H7 (cell line): ENCODE measurements around the gene C7orf25. TPM values are rescaled to one million over a fixed set of nuclear protein-coding genes. Genes with fewer than 3 reads are reported as not detected.

ENCODE experiments used
- DNase-seq: peaks from one replicate; pipeline ENCODE4 v3.0.0; 2012
- H3K27me3 ChIP-seq: 2 replicates; pipeline ENCODE4 v1.6.0; 2011; ENCODE audit warnings: mild to moderate bottlenecking, low read length; ENCODE audit not compliant: control insufficient read depth, insufficient read depth
- H3K36me3 ChIP-seq: replicated peaks from 2 replicates; pipeline ENCODE4 v1.5.1; 2011; ENCODE audit warnings: low read length; ENCODE audit not compliant: control insufficient read depth, insufficient read depth
- H3K4me3 ChIP-seq: 2 replicates; pipeline ENCODE4 v1.5.1; 2011; ENCODE audit warnings: low read depth, mild to moderate bottlenecking, control low read depth, low read length, moderate library complexity; ENCODE audit not compliant: insufficient read depth
- total RNA-seq: library from RNA; depleted of rRNA; stranded (reverse); fragments of >200 nt; shearing (Covaris generic); gene quantifications from 2 replicates; pipeline ENCODE4 v1.2.3, GENCODE V29; 2014; rRNA removed

Gene C7orf25
- total RNA-seq = 3.0 and 5.4 TPM in 2 replicates

DNA sequence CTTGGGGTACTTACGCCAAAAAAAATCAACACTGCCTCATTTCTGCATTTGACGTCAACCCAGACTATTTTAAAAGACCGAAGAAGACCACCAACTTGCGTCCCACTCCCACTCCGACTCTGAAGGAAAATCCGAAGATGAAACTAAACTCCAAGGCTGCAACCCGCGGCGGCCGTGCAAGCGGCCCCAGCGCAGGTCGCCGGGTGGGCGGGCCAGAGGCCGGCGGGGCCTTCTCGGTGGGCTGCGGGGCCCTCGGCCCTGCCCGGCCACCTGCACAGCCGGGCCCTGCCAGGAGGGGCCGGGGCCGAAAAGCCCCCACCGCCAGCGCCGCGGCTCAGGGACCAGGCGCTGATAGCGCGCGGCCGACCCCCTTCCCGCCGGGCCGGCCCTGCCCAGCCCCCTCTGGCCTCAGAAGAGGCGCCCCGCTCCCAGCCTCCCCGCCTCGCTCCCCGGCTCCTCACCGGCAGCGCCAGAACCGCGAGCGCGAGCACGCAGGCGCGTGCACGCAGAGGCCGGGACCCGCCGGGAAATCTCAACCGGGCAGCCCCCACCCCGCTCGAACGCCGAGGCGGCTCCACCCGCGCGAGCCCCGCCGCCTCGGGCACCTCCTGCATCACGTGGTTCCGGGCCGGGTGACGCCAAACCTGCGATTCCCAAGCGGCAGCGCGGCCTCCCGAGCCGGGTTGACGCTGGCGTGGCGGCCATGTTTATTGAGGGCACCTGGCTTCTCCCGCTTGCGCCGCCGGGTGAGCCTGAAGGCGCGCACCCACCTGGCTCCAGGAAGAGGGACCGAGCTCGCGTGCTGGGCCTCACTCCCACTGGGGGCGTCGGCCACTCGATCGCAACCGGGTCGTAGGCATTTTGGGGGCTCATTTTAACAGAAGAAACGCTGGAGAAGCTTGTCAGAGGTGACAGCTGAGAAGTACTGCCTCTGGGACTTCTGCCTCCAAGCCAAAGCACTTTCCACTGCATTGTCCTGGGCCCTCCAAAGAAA, at the start of gene C7orf25:
C7orf25 (minus strand) TSS at position 617 of the 994 bp plus-strand sequence. CDS start 1,170 bp downstream, outside the sequence.
- peaks cover 5% of the 10 kb centered on the region for H3K36me3 ChIP-seq
- peak within 1 kb of the TSS; percentile 57 for H3K4me3 ChIP-seq
- DNase-seq = peak; percentile 97
- no peaks in the 10 kb centered on the region for H3K27me3 ChIP-seq

DNA sequence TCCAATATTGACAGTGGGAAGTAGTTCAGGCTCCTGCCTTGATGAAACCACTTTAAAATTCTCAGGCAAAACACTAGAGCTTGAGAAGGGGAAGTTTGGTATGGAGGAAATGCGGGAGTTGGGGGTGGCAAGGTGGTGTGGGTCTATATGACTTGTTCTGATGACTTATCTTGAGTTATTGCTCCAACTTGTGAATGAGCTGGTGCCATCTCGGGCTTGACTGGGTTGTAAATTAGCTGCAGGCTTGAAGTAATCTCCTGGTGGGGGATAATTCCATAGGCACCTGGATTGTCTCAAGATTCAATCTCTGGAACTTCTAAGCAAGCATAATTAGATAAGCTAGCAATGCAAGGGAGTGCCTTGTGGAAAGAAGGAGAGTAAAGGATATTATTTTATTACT, 49.3 kb upstream of the C7orf25 start:
- H3K36me3 ChIP-seq = no peaks in the 10 kb centered on the region
- H3K27me3 ChIP-seq = no peaks in the 10 kb centered on the region
- H3K4me3 ChIP-seq = no peak overlapping the region
- no peak for DNase-seq

DNA sequence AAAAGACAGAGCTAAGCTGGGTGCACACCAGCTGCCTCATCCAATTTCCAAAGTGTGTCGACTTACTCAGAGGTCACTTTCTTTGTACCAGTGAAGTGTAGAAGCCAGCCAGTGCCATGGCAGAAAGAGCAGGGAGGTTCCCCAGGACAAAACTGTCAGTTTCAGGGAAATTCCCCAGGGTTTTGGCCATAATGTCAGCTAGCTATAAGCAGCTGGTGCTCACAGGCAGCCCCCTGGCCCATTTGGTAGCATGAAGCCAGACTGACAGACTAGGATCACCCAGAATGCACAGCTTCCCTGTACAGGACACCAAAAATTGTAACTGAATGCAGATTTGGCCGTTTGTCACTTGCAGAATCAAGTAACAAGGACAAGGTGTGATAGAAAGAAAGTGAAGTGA, 48.9 kb upstream of the C7orf25 start:
- no peak for DNase-seq
- no peak overlapping the region for H3K4me3 ChIP-seq
- H3K27me3 ChIP-seq = no peaks in the 10 kb centered on the region

DNA sequence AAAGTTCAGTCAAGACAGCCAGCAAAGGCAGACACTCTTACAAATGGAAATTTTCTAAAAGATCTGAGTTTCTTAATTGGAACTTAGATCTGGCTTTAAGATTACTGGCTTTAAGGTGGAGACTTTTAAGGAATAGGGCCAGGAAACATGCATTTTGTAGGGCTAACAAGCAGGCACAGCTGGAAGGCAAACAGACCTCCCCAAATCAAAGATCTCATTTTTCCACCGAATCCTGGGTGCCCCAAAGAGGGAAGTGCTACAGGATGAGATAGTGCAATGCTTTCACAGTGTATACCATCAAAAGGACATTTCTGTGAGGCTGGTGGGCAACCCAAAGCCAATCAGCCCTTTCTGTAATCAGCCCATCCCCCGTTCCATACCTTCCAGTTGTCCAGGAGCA, 47.7 kb upstream of the C7orf25 start:
- H3K4me3 ChIP-seq = no peak overlapping the region
- no peak for DNase-seq
- H3K27me3 ChIP-seq = no peaks in the 10 kb centered on the region
- no peaks in the 10 kb centered on the region for H3K36me3 ChIP-seq

More for the DNA sequence above, 48.9 kb upstream of the C7orf25 start:
- H3K36me3 ChIP-seq = no peaks in the 10 kb centered on the region

GRCh38 chr7:42956062-42956461, 44.2 kb upstream of the C7orf25 start:
- Histone ChIP-seq H3K27me3 (no peaks in the 10 kb centered on the region), H3K36me3 (no peaks in the 10 kb centered on the region), H3K4me3 (no peak overlapping the region)
- no peak for DNase-seq

- Histone ChIP-seq H3K4me3 (no peak overlapping the region), H3K36me3 (no peaks in the 10 kb centered on the region)
These were observed 42.1 kb upstream of the C7orf25 start for GRCh38 chr7:42953994-42954393.

GRCh38 chr7:42952328-42952727, 40.5 kb upstream of the C7orf25 start:
- DNase-seq = no peak
- no peaks in the 10 kb centered on the region for H3K27me3 ChIP-seq
- no peak overlapping the region for H3K4me3 ChIP-seq
- H3K36me3 ChIP-seq = no peaks in the 10 kb centered on the region

More at GRCh38 chr7:42953994-42954393, 42.1 kb upstream of the C7orf25 start:
- H3K27me3 ChIP-seq = no peaks in the 10 kb centered on the region
- DNase-seq = no peak

DNA sequence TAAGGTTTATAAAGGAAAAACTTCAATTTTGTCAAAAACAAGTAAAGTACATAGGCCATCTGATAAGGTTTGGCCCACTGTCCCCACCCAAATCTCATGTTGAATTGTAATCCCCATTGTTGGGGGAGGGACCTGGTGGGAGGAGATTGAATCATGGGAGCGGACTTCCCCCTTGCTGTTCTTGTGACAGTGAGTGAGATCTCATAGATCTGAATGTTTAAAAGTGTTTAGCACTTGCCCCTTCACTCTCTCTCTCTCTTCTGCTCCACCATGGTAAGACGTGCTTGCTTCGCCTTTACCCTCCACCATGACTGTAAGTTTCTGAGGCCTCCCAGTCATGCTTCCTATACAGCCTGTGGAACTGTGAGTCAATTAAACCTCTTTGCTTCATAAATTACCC, 38.5 kb upstream of the C7orf25 start:
- DNase-seq = no peak
- no peaks in the 10 kb centered on the region for H3K27me3 ChIP-seq
- no peak overlapping the region for H3K4me3 ChIP-seq
- no peaks in the 10 kb centered on the region for H3K36me3 ChIP-seq

GRCh38 chr7:42947521-42947920, 35.7 kb upstream of the C7orf25 start:
- H3K27me3 ChIP-seq = no peaks in the 10 kb centered on the region
- no peak overlapping the region for H3K4me3 ChIP-seq
- no peaks in the 10 kb centered on the region for H3K36me3 ChIP-seq
- no peak for DNase-seq

DNA sequence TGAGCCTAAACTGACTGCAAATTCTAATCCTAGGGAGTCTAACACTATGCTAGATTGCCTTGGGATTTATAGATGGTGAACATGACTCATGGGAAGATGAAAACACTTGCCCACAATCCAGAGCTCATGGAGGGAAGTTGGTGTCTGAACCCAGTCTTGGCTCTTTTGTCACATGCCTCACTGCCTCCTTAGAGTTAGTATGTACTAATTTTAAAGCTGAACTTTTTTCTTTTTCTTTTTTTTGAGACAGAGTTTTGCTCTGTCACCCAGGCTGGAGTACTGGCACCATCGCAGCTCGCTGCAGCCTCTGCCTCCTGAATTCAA, 34.7 kb upstream of the C7orf25 start:
- no peak for DNase-seq
- no peaks in the 10 kb centered on the region for H3K36me3 ChIP-seq
- H3K27me3 ChIP-seq = no peaks in the 10 kb centered on the region
- H3K4me3 ChIP-seq = no peak overlapping the region

DNA sequence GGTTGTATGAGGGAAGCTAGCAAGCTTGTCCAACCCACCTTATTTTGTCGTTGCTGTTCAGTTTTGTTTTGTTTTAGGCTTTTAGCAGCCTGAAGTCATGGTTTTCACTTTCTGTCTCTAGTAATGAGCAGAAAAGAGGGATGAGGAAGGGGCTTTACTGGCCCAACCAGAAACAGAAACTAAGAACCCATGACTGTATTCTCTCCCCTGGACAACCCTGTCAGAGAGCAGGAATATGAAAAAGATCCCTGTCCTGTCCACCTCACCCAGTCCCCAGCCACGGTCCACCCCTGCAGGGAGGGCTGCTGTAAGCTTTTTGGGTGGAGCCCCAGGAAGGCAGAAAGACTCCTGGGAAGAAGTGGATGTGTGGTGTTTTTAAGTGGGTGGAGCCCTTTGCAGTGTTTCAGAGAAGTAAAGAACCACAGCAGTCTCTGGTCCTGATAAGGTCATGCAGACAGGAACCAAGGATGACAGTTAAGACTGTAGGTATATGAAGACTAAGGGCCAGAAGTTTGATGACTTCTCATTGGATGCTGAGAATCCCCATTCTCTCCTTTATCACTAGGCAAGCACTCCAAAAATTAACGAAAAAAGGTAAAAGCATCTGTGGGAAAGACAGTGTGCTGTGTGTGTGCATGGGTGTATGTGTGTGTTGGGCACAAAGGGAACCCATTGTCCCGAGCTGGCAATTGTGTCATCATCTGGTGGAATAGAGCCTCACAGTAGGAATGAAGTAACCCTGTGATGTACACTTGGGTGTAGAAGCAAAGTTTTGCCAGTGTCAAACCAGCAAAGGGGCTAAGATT, 34.2 kb upstream of the C7orf25 start:
- Histone ChIP-seq H3K27me3 (no peaks in the 10 kb centered on the region), H3K4me3 (no peak overlapping the region), H3K36me3 (no peaks in the 10 kb centered on the region)
- DNase-seq = no peak

GRCh38 chr7:42940985-42941847, 29.3 kb upstream of the C7orf25 start:
- Histone ChIP-seq H3K27me3 (no peaks in the 10 kb centered on the region), H3K4me3 (no peak overlapping the region), H3K36me3 (peaks cover 8% of the 10 kb centered on the region)
- DNase-seq = peak; percentile 54

GRCh38 chr7:42939457-42940240, 27.8 kb upstream of the C7orf25 start:
- no peaks in the 10 kb centered on the region for H3K27me3 ChIP-seq
- peaks cover 20% of the 10 kb centered on the region for H3K36me3 ChIP-seq
- no peak for DNase-seq
- H3K4me3 ChIP-seq = no peak overlapping the region
